Colon (tissue), 2 donors: ENCODE results near the gene MYLK4.

Experiments used
- FAIRE-seq: peaks from 2 replicates; lab custom pipeline; 2012; peaks lifted over from hg19 to GRCh38; lab: Jason Lieb, UNC
- donor health status: control.
- donor health status: control.

The MYLK4 gene

GRCh38 chr6:2656460-2657079, 94.2 kb downstream of the MYLK4 start:
- FAIRE-seq, result no peak

DNA sequence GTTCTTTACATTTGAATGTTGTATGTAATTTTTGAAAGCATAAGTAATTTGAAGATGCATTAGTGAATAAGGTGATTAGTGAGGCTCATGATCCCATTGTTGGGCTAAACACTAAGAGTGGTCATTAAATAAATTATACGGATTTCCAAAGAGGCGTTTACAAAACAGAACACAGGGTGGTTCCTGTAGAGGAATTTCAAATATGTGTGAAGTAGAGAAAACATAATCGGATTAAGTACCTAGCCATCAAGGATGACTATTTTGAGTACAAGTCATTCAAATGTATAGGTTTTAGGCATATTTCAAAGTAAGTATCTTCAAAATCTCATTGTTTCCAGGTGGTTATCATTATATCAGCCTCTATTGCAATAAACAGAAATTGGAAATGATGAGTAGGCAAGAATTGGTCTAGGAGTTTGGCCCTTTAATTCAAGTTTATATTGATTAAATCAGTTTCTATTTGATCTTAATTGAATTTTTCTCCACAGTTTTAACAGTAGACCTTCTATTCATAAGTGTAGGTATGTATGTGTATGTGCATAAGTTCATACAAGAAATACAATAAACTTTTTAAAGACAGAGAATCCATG, 94.8 kb downstream of the MYLK4 start:
- FAIRE-seq, result no peak

GRCh38 chr6:2653369-2654032, 97.2 kb downstream of the MYLK4 start:
- no peak for FAIRE-seq

- FAIRE-seq, result no peak
Measured at GRCh38 chr6:2652611-2653010, 98.1 kb downstream of the MYLK4 start.

GRCh38 chr6:2651961-2652360, 98.8 kb downstream of the MYLK4 start:
- no peak for FAIRE-seq

DNA sequence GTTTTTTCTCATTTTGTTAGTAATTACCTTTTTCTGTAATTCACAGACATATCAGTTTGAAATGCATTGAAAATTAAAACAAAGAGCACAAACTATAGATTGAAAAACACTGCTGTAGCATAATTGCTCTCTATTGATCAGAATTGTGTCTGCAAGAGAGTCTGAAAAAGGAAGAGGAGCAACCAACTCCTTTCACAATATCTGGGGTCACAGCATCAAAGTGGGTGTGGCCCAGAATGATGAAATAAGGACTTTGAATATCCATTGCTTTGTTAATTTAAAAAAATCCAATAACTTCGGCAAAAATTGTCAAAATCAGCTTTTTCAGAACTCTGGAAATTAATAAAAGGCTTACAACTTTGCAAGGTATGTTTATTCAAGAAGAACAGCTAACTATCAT, 99.2 kb downstream of the MYLK4 start:
- no peak for FAIRE-seq

- FAIRE-seq, result no peak
Measured at GRCh38 chr6:2646346-2646745, 104.4 kb downstream of the MYLK4 start.

GRCh38 chr6:2643935-2644539, 106.7 kb downstream of the MYLK4 start:
- FAIRE-seq, result no peak

DNA sequence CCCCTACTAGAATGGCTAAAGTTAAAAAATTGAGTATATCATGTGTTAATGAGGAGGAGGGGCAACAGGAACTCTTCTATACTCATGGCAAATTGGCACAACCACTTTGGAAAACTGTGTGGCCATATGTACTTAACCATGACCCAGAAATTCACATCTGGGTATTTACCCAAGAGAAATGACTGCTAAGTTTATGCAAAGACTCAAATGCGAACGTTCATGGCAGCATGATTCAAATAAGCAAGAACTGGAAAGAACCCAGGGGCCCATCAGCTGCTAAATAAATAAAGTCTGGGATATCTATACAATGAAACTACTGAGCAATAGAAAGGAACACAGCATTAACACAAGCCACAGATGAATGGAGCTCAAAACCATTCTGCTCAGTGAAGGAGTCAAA, 107.6 kb downstream of the MYLK4 start:
- no peak for FAIRE-seq

DNA sequence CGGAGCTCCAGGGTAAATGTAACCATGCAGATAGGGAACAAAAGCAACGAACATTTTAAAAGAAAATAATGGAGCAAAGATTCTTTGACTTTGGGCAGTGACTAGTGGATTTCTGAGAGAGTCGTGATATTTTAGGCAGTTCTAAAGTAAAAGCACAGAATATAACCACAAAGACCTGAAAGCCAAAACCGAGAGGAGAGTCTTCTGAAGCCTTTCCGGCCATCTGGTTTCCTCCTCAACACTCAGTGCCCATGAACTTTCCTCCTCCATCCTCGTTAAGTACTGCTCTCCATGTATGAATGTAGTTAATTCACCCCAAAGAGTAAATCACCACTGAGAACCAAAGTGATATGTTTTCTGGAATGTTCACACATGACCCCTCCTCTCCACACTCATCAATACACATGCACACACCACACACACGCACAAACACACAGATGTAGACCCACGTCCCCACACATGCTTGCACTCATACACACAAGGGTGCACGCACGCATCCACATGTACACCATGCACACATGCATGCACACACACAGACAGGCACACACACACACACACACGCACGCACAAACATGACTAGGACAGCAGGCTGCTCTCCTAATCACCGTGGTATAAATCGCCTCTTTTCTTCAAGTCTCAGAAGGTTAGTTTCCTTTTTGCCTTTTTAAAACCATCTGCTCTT, 109.5 kb downstream of the MYLK4 start:
- no peak for FAIRE-seq

- FAIRE-seq, result no peak
Measured at GRCh38 chr6:2640551-2640950, 110.2 kb downstream of the MYLK4 start.

DNA sequence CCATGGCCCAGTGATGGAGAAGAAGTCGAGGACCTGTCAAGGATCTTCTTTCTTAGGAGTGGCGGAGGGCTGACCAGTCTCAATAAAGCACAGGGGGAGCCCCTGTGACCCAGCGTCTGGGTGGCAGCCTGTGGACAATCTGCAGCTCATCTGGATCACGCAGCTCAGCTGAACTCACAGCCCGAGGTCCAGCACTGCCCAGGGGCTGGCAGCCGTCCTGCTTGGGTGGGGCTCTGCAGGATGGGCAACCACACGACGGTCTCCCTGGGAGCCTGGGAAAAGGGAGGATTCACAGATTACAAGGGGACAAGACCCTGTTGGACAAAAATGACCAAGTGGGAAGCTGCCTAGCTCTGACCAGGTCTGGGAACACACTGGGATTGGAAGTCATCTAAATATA, 110.8 kb downstream of the MYLK4 start:
- FAIRE-seq, result no peak

DNA sequence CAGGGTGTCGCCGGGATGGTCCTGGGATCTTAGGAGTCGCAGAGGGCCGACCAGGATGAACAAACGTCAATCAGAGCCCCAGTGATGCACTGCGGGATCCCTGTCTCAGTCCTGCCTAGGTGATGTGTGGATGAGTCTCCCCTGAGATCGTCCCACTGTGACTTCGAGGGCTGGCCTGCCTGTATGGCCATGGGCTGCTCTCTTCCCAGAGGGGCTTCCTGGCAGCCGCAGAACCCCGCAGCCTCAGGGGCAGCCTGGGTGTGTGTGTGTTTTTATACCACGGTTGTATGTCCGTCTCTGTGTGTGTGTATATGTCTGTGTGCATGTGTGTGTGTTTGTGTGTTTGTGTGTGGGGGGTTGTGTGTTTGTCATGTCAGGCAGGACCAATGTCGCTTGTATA, 111.6 kb downstream of the MYLK4 start:
- FAIRE-seq, result no peak

- no peak for FAIRE-seq
Measured at GRCh38 chr6:2636672-2637071, 114.0 kb downstream of the MYLK4 start.

DNA sequence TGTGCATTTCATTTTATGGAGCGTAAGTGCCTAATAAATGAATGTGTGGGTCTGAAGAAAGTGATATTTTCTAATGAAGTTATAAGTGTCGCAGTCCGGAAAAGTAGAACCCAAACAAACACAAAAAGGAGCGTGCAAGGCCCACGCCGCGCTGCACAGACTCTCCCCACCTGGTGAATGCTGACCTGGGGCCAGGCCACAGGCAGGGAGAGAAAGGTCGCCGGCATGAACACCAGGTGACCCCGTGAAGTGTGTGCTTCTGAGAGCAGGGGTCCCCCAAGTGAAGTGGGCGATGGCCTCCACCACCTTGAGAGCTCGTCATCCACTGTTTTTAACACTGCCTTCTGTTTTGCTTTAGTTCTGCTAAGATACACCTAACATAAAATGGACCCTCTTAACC, 114.8 kb downstream of the MYLK4 start:
- FAIRE-seq, result no peak

GRCh38 chr6:2634139-2634964, 116.4 kb downstream of the MYLK4 start:
- no peak for FAIRE-seq

GRCh38 chr6:2633736-2634135, 117.0 kb downstream of the MYLK4 start:
- no peak for FAIRE-seq

DNA sequence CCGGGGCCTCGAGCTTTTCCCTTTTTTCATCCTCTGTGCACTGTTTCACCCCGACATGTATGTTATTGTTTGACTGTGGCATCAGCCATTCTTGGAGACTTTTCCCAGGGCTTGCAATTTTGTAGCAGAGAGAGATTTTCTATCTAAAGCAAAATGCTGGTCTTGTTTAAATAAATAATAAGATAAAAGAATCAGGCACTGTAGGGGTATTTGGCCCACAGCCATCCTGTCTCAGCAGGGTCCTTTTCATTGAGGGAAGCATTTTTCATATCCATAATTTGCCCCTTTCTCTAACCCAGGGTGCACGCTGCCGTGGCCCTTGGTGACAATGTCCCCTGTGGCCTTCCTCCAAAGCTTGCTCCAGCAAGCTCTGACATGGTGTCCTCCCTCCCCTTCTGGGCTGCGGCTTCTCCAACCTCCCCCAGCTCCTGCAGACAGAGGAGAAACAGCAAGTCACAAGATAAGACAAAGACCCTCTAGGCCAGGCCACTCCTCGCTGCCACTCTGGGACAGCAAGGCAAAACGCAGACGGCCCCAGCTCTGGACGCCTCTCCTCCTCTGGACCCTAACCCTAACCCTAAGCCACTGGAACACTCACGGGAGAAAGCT, 117.6 kb downstream of the MYLK4 start:
- no peak for FAIRE-seq

DNA sequence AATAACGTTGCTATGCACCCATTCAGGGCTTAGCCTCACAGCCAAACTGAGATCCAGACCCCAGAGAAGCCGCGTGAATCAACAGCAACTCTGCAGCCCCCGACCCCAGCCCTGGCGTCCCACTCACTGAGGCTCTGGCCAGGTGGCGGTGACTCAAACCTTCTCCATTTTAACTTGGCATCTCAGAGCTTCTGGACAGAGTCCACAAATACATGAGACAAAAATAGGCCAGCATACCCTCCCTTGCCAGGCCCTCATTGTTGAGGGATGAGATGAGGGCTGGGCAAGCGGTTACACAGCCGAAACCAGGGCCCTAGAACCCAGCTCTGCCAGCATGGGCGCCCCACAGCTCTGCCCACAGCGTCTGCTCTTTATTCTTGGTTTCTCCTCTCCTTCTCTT, 118.4 kb downstream of the MYLK4 start:
- FAIRE-seq, result no peak

- no peak for FAIRE-seq
Measured at GRCh38 chr6:2630891-2631571, 119.7 kb downstream of the MYLK4 start.

GRCh38 chr6:2630359-2630758, 120.4 kb downstream of the MYLK4 start:
- no peak for FAIRE-seq
